IPS-20b (cell line): ENCODE results near the gene MED19.
"Not testable (repeated sequence)": the region's sequence is repeated elsewhere in the genome, so short reads cannot be mapped to it uniquely, and the experiment has no call there.

Source experiments
- H3K27ac ChIP-seq: one replicate; pipeline ENCODE4 v1.5.1; 2013; ENCODE audit warnings: low read length
- H3K27me3 ChIP-seq: 2 replicates; pipeline ENCODE4 v1.6.1; 2013; ENCODE audit warnings: mild to moderate bottlenecking, low read length, inconsistent platforms; ENCODE audit not compliant: insufficient read depth
- H3K36me3 ChIP-seq: 2 replicates; pipeline ENCODE4 v1.6.1; 2013; ENCODE audit warnings: low read depth, mild to moderate bottlenecking, inconsistent platforms, low read length, moderate library complexity; ENCODE audit not compliant: insufficient read depth
- H3K4me1 ChIP-seq: 2 replicates; pipeline ENCODE4 v1.6.1; 2013; ENCODE audit warnings: mild to moderate bottlenecking, control low read depth, inconsistent platforms, low read length, moderate library complexity; ENCODE audit not compliant: insufficient read depth
- H3K4me3 ChIP-seq: 2 replicates; pipeline ENCODE4 v1.5.1; 2013; ENCODE audit warnings: mild to moderate bottlenecking, low read length, inconsistent platforms
- H3K9ac ChIP-seq: 2 replicates; pipeline ENCODE4 v1.6.1; 2013; ENCODE audit warnings: low read depth, mild to moderate bottlenecking, inconsistent platforms, low read length, moderate library complexity
- H3K9me3 ChIP-seq: 2 replicates; pipeline ENCODE4 v1.6.1; 2013; ENCODE audit warnings: mild to moderate bottlenecking, low read depth, low read length, inconsistent platforms; ENCODE audit not compliant: insufficient read depth

Gene MED19

DNA sequence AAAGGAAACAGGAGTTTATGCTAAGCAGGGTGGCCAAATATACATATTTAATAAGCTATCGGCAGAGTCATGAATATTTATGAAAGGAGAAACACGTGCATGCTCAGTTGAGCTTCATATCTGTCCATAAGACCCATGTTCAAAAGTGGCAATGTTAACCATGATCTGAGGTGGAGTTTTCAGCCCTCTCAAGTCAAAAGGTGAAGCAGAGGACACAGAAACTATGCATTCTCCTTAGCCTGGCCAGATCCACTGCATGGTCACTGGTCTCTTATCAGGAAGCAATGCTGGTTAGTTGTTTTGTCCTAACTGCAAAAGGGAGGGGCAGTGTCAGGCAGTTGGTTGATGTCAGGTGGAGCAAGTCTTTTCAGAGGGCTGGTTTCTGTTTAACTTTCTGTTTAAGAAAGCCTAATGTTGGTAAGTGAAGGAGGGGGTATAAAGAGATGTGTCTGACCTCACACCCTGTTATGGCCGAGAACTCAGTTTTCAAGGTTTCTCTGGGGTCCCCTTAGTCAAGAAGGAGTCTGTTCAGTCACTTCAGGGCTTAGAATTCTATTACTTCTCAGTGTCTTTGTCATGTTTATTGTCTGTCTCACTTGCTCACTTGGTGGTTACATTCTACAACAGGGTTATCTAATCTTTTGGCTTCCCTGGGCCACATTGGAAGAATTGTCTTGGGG is 23.7 kb upstream of the MED19 start:
- no peaks in the 10 kb centered on the region for H3K9me3 ChIP-seq
- no peak overlapping the region for H3K27ac ChIP-seq
- H3K36me3 ChIP-seq, result peaks cover 35% of the 10 kb centered on the region
- H3K4me3 ChIP-seq, result no peak overlapping the region
- peaks cover 10% of the 10 kb centered on the region; the same call in 1 of the 2 replicates for H3K4me1 ChIP-seq
- no peak overlapping the region for H3K9ac ChIP-seq
- no peaks in the 10 kb centered on the region for H3K27me3 ChIP-seq

DNA sequence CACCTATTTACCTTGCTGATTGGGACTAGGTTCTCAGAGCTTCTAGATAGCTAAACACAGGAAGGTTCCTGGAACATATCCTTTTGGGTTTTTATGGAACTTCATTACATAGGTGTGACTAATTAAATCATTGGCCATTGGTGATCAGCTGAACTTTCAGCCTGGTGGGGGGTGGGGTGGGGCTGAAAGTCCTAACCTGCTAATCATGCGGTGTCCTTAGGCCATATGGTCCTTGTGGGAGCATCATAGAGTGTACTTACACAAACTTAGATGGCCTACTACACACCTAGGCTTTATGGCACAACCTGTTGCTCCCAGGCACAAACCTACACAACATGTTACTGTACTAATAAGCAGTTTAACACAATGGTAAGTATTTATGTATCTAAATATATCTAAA is 20.6 kb upstream of the MED19 start:
- Histone ChIP-seq H3K4me1 (peaks cover 10% of the 10 kb centered on the region; the same call in 1 of the 2 replicates), H3K9me3 (no peaks in the 10 kb centered on the region), H3K27ac (no peak overlapping the region), H3K27me3 (no peaks in the 10 kb centered on the region), H3K4me3 (no peak overlapping the region), H3K9ac (no peak overlapping the region), H3K36me3 (peaks cover 4% of the 10 kb centered on the region; the same call in 1 of the 2 replicates)

DNA sequence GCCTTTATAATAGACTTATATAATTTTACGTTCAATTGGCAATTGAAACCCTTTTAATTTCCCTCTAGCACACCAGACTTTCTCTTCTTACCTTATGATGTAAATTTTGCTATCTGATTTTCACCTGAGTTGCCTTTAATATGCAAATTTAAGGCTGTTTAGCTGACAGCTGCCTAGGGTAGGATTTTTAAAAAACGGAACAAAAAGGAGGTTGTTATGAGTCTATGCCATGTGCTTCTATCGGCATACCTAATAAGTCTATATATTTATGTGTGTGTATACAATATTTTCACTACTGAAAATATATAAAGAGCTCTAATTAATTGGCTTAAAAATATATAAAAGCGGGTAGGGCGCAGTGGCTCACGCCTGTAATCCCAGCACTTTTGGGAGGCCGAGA is 17.5 kb upstream of the MED19 start:
- Histone ChIP-seq H3K27ac (no peak overlapping the region), H3K36me3 (no peaks in the 10 kb centered on the region; the same call in 1 of the 2 replicates), H3K4me3 (peak overlapping the region; percentile 0), H3K9me3 (no peaks in the 10 kb centered on the region), H3K27me3 (no peaks in the 10 kb centered on the region), H3K4me1 (no peaks in the 10 kb centered on the region; the same call in 1 of the 2 replicates), H3K9ac (peak overlapping the region; percentile 2; the same call in 1 of the 2 replicates)

DNA sequence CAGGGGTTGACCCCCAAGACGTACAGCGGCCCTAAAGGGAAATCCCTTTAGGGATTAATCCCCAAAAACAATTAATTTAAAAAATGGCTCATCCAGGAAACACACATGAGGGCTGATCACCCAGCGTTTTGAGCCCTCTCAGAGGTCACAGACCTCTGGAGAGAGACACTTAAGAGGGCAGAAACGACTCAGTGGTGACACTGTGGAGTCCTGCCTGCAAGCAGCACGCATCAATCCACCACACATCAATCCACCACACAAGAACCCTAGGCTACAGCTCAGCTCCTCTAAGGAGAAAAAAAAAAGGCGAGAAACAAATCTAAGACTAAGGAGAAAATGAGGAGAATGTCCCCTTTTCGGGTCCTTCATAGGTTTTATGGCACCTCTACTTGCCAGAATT is 16.8 kb upstream of the MED19 start:
- Histone ChIP-seq H3K9ac (peak overlapping the region; percentile 2; the same call in 1 of the 2 replicates), H3K4me3 (peak overlapping the region; percentile 0; the same call in 1 of the 2 replicates), H3K27me3 (no peaks in the 10 kb centered on the region), H3K27ac (no peak overlapping the region), H3K9me3 (no peaks in the 10 kb centered on the region), H3K4me1 (no peaks in the 10 kb centered on the region; the same call in 1 of the 2 replicates), H3K36me3 (no peaks in the 10 kb centered on the region; the same call in 1 of the 2 replicates)

DNA sequence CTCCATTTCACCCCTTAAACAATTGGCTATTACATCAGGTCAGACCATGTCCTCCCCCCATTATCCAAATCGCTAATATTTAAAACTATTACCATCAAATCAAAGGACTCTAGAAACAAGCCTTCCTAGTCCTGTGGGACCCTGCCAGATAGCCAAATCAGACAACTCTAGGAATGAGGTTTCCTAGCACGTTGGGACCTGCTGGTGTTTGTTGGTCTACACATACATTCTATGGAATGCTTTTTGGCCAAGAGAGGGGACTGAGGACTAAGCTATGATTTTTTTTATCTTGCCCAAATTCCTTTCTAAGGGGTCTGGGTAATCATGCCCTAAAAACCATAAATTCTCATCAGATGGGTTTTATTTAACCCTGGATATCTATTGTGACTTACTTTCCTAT is 15.2 kb upstream of the MED19 start:
- H3K9ac ChIP-seq, result no peak overlapping the region
- H3K4me3 ChIP-seq, result no peak overlapping the region
- H3K27ac ChIP-seq, result no peak overlapping the region
- no peaks in the 10 kb centered on the region for H3K9me3 ChIP-seq
- no peaks in the 10 kb centered on the region for H3K27me3 ChIP-seq
- no peaks in the 10 kb centered on the region; the same call in 1 of the 2 replicates for H3K4me1 ChIP-seq
- H3K36me3 ChIP-seq, result peaks cover 8% of the 10 kb centered on the region; the same call in 1 of the 2 replicates

DNA sequence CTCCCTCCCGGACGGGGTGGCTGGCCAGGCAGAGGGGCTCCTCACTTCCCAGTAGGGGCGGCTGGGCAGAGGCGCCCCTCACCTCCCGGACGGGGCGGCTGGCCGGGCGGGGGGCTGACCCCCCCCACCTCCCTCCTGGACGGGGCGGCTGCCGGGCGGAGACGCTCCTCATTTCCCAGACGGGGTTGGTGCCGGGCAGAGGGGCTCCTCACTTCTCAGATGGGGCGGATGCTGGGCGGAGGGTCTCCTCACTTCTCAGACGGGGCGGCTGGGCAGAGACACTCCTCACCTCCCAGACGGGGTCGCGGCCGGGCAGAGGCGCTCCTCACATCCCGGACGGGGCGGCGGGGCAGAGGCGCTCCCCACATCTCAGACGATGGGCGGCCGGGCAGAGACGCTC is 4.7 kb upstream of the MED19 start:
- H3K9me3 ChIP-seq, H3K4me3 ChIP-seq: not testable (repeated sequence)

DNA sequence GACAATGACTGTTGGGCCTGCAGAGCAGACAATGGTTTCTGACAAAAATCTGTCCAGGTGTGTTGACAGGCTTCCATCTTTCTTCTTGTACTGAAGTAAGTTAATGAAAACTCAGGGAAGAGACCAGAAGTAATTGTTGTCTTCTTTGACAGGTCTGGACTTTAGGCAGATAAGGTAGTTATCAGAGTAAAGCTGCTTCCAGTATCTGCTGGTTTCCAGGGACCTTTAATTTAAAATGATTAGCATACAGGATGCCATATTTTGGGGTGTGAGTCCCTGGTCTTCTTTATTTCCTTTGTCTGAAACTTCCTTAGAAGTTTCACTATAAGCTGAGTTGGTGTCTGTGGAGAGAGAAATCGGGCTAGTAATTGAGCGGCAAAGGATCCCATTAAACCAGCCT is 1.8 kb upstream of the MED19 start:
- Histone ChIP-seq H3K27me3 (no peaks in the 10 kb centered on the region), H3K9ac (peak overlapping the region; percentile 98; the same call in 1 of the 2 replicates), H3K27ac (no peak overlapping the region), H3K4me1 (peaks cover 7% of the 10 kb centered on the region; the same call in 1 of the 2 replicates), H3K4me3 (peak overlapping the region; percentile 98), H3K9me3 (no peaks in the 10 kb centered on the region; the same call in 1 of the 2 replicates), H3K36me3 (peaks cover 10% of the 10 kb centered on the region)

More for the DNA sequence above, 4.7 kb upstream of the MED19 start:
- H3K27me3 ChIP-seq, H3K27ac ChIP-seq, H3K4me1 ChIP-seq, H3K9ac ChIP-seq: not testable (repeated sequence)
- peaks cover 29% of the 10 kb centered on the region for H3K36me3 ChIP-seq

DNA sequence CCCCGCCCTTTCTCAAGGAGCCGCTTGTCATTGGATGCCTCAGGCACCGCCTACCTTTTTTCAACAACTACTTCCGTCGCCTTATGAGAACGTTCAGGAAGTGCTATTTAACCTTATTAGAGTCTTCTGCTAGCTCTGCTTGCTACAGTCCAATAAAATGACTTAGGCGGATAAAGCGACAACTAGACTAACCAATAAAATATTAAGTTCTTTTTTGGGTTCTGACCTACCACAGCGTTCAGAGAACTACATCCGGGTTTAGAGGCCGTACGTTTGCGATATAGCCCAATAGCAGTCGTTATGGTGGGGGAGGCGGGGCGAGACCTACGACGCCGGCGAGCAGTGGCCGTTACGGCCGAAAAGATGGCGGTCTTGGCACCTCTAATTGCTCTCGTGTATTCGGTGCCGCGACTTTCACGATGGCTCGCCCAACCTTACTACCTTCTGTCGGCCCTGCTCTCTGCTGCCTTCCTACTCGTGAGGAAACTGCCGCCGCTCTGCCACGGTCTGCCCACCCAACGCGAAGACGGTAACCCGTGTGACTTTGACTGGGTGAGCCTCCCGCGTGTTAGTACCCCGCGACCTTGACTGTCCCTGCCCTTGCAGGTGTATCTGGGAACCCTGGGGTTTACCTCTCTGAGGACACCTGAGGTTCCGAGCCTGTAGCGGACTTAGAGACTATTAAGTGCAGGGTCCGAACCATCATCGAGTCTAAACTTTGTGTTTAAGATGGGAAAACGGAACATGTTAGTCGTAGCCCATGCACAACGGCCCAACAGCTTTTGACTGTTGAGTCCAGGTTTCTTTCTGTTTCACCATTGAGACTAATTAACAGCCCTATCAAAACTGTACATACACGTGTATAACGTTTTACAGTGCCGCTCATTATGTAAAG is 488 bp upstream of the MED19 start, which contains the start of gene TMX2:
TMX2 (plus strand) TSS at position 338 of the 895 bp plus-strand sequence; CDS start at position 364, 26 bp downstream.
- Histone ChIP-seq H3K9ac (peak within 1 kb of the TSS; percentile 98), H3K27me3 (no peaks in the 10 kb centered on the region), H3K4me1 (peaks cover 7% of the 10 kb centered on the region; the same call in 1 of the 2 replicates), H3K9me3 (no peaks in the 10 kb centered on the region), H3K4me3 (peak within 1 kb of the TSS; percentile 98), H3K36me3 (peaks cover 8% of the 10 kb centered on the region; the same call in 1 of the 2 replicates), H3K27ac (peak within 1 kb of the TSS; percentile 88)

DNA sequence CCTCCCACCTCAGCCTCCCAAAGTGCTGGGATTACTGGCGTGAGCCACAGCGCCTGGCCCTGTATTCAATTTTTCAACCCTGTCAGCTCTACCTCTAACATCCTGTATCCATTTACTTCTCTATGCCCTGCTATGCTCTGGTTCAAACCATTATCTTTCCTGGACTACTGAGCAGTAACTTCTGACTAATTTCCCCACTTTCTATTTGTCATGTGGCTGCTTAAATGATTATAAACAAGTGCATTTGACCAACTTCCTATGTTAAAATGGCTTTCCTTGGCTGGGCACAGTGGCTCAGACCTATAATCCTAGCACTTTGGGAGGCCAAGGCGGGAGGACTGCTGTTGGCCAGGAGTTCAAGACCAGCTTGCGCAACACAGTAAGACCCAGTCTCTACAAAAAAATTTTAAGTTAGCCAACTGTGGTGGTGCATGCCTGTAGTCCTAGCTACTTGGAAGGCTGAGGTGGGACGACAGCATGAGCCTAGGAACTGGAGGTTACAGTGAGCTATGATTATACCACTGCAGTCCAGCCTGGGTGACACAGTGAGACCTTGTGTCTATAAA is 2.1 kb downstream of the MED19 start:
- Histone ChIP-seq H3K9me3 (no peaks in the 10 kb centered on the region), H3K4me1 (peaks cover 7% of the 10 kb centered on the region; the same call in 1 of the 2 replicates), H3K27ac (no peak overlapping the region), H3K27me3 (no peaks in the 10 kb centered on the region), H3K9ac (no peak overlapping the region), H3K4me3 (no peak overlapping the region), H3K36me3 (peaks cover 10% of the 10 kb centered on the region)

DNA sequence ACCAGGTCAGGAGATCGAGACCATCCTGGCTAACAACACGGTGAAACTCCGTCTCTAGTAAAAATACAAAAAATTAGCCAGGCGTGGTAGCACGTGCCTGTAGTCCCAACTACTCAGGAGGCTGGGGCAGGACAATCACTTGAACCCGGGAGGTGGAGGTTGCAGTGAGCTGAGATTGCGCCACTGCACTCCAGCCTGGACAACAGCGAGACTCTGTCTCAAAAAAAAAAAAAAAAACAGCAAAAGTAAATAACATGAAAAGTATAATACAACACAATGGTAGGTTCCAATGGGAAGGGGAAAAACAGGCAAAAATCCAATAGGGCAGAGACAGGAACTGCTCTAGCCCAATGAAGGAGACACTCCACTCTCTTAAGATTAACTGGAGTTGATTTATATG is 6.6 kb downstream of the MED19 start:
- not testable (repeated sequence) for H3K4me1 ChIP-seq, H3K27me3 ChIP-seq, H3K9me3 ChIP-seq, H3K4me3 ChIP-seq, H3K9ac ChIP-seq, H3K27ac ChIP-seq
- peaks cover 48% of the 10 kb centered on the region for H3K36me3 ChIP-seq

DNA sequence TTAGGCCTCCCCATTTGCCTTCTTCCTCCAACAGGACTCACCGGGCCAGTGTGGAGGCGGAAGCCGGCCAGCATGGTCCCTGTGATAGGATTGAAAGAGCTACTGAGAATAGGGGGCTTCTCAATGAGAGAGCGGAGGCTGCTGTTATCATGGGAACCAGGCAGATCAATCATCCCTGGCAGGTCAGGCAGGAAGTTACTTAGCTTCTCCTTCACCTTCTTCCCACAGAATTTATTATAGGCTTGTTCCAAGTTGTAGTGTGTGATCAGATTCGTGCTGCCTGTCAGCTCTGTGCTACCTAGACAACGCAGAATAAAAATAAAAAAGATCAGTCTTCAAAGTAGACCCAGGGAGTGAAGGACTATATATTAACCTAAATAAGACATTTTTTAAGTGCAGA is 7.1 kb downstream of the MED19 start:
- H3K4me3 ChIP-seq, result no peak overlapping the region
- no peaks in the 10 kb centered on the region for H3K9me3 ChIP-seq
- H3K4me1 ChIP-seq, result no peaks in the 10 kb centered on the region
- H3K9ac ChIP-seq, result no peak overlapping the region
- no peaks in the 10 kb centered on the region for H3K27me3 ChIP-seq
- H3K27ac ChIP-seq, result no peak overlapping the region
- H3K36me3 ChIP-seq, result peaks cover 53% of the 10 kb centered on the region
